ENCODE measurements around the gene ABTB1.

The ABTB1 gene

GRCh38 chr3:127672429-127673190, at the start of gene ABTB1:
Gene ABTB1 (plus strand): TSS chr3:127672952. CDS start chr3:127673026, 74 bp downstream.
- no peak for FAIRE-seq

GRCh38 chr3:127624063-127624462, 48.7 kb upstream of the ABTB1 start:
- FAIRE-seq: no peak

- no peak for FAIRE-seq
These were observed 46.9 kb upstream of the ABTB1 start for GRCh38 chr3:127625821-127626220.

GRCh38 chr3:127628426-127628787, 44.3 kb upstream of the ABTB1 start:
- no peak for FAIRE-seq

- no peak for FAIRE-seq
These were observed 43.8 kb upstream of the ABTB1 start, which contains the start of gene PODXL2 for GRCh38 chr3:127628788-127629466. Gene PODXL2 (plus strand): TSS chr3:127629185. CDS start chr3:127629220, 35 bp downstream.

GRCh38 chr3:127629467-127630403, 43.0 kb upstream of the ABTB1 start:
- no peak for FAIRE-seq

- no peak for FAIRE-seq
These were observed 41.7 kb upstream of the ABTB1 start for GRCh38 chr3:127630811-127631714.

- FAIRE-seq: no peak
These were observed 40.5 kb upstream of the ABTB1 start for GRCh38 chr3:127632035-127632820.

GRCh38 chr3:127634653-127635052, 38.1 kb upstream of the ABTB1 start:
- FAIRE-seq: no peak

GRCh38 chr3:127637546-127637945, 35.2 kb upstream of the ABTB1 start:
- FAIRE-seq: no peak

GRCh38 chr3:127637971-127638370, 34.8 kb upstream of the ABTB1 start:
- FAIRE-seq: no peak

GRCh38 chr3:127639173-127640041, 33.3 kb upstream of the ABTB1 start:
- FAIRE-seq: no peak

- no peak for FAIRE-seq
These were observed 32.8 kb upstream of the ABTB1 start for GRCh38 chr3:127640042-127640355.

- FAIRE-seq: no peak
These were observed 27.9 kb upstream of the ABTB1 start for GRCh38 chr3:127644641-127645370.

GRCh38 chr3:127645371-127646015, 27.3 kb upstream of the ABTB1 start:
- no peak for FAIRE-seq

- no peak for FAIRE-seq
These were observed 26.2 kb upstream of the ABTB1 start for GRCh38 chr3:127646501-127647046.

- FAIRE-seq: no peak
These were observed 25.4 kb upstream of the ABTB1 start for GRCh38 chr3:127647166-127647844.

GRCh38 chr3:127647845-127648204, 24.9 kb upstream of the ABTB1 start:
- no peak for FAIRE-seq

Data from TTC549 (cell line).